Stimulated activated CD4-positive, alpha-beta T cell treated with anti-CD3 and anti-CD28 coated beads, Interleukin-2, amount 100 ng/mL, for 48 hours (primary cell): ENCODE measurements around the gene BRD9.
"Not testable (repeated sequence)": the region's sequence is repeated elsewhere in the genome, so short reads cannot be mapped to it uniquely, and the experiment has no call there.

ENCODE experiments used
- DNase-seq, 2 donors: peaks; one replicate each; pipeline ENCODE4 v3.0.0-alpha.2; 2020

BRD9 gene

GRCh38 chr5:902129-902916 is 9.7 kb upstream of the BRD9 start:
- DNase-seq, result no peak

- no peak for DNase-seq
Observed at GRCh38 chr5:900781-901180, 8.2 kb upstream of the BRD9 start.

- no peak for DNase-seq
Observed at GRCh38 chr5:893711-894110, 1.1 kb upstream of the BRD9 start.

GRCh38 chr5:893137-893506 is 521 bp upstream of the BRD9 start:
- no peak for DNase-seq

- DNase-seq, result no peak
Observed at GRCh38 chr5:891837-892393, 686 bp downstream of the BRD9 start.

- DNase-seq, result no peak
Observed at GRCh38 chr5:891117-891836, 1.3 kb downstream of the BRD9 start.

- DNase-seq, result no peak
Observed at GRCh38 chr5:889075-889710, 3.4 kb downstream of the BRD9 start.

GRCh38 chr5:888638-889035 is 4.0 kb downstream of the BRD9 start:
- DNase-seq, result no peak

GRCh38 chr5:887947-888637 is 4.5 kb downstream of the BRD9 start:
- DNase-seq, result no peak

GRCh38 chr5:886716-887325 is 5.8 kb downstream of the BRD9 start:
- DNase-seq, result no peak

- no peak for DNase-seq
Observed at GRCh38 chr5:886036-886435, 6.6 kb downstream of the BRD9 start.

GRCh38 chr5:885529-885928 is 7.1 kb downstream of the BRD9 start:
- no peak for DNase-seq

GRCh38 chr5:885127-885442 is 7.5 kb downstream of the BRD9 start:
- no peak for DNase-seq

- DNase-seq, result no peak
Observed at GRCh38 chr5:884345-885126, 8.1 kb downstream of the BRD9 start.

GRCh38 chr5:883475-884181 is 9.0 kb downstream of the BRD9 start:
- no peak for DNase-seq

GRCh38 chr5:882253-883183 is 10.1 kb downstream of the BRD9 start:
- DNase-seq, result no peak

GRCh38 chr5:881551-881935 is 11.1 kb downstream of the BRD9 start:
- no peak for DNase-seq

- DNase-seq, result no peak
Observed at GRCh38 chr5:880816-881550, 11.6 kb downstream of the BRD9 start.

- DNase-seq, result not testable (repeated sequence)
Observed at GRCh38 chr5:878677-879076, 13.9 kb downstream of the BRD9 start.
